GM11168 (cell line): Measurements from ENCODE around the gene USP31.

ENCODE experiments used
- in situ Hi-C: fragments of 300-500 bp; cut with MboI; formaldehyde crosslinking; loops from one replicate; pipeline ENCODE4 v1.12.0; 2022; ENCODE audit warnings: low sequenced_read_pairs; ENCODE audit not compliant: unreplicated experiment

Gene USP31

DNA sequence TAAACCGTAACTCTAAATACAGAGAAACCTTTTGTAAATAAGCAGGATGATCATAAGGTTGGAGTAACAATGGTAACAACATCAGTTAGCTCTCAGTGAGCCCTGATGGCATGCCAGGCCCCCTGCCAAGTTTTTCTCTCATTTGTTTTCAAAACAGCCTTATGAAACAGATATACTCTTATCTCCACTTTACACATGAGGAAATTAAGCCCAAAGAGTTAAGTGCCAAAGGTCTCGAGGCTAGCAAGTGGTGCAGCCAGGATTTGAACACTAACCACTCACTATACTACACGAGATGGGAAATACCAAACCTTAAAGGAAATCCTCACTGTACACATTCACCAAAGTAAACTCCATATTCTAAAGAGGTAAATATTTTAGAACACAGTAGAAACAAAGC lies 15.0 kb downstream of the USP31 start:
- in situ Hi-C loops: no loop called here

DNA sequence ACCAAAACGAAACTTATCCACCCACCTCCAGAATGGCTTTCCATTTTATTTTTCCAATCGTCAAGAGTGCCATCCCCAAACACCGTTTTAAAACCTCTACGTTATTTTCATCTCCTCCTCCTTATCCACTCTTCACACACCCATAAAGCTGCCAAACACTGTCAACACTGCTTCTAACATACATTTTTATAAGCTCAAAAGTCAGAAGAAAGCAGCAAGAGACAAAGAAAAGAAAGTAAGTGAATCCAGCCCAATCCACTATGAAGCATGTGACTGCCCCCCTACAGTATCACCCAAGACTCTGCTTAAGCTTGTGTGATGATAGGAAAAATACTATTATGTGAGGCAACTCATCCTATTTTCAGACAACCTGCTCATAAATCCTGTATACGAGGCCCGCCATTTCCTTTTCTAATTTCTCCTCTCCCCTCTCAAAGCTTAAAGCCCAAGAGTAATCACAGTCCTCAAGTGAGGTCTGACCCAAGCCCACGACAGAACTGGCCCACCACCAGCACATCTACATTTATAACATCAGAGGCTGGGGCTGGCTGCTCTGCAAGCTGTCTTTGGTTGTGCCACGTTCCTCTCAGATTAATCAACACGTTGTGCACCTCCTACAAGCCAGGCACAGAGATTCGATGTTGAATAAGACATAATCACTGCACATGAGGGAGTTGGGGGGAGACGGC lies 16.3 kb downstream of the USP31 start:
- in situ Hi-C loops: no loop called here

GRCh38 chr16:23131931-23132621 lies 17.2 kb downstream of the USP31 start:
- in situ Hi-C loops: no loop called here

GRCh38 chr16:23131436-23131835 lies 17.8 kb downstream of the USP31 start:
- in situ Hi-C loops: no loop called here

GRCh38 chr16:23131036-23131435 lies 18.2 kb downstream of the USP31 start:
- in situ Hi-C loops: no loop called here

GRCh38 chr16:23129686-23130085 lies 19.6 kb downstream of the USP31 start:
- in situ Hi-C loops: no loop called here

- in situ Hi-C loops: no loop called here
Observed at GRCh38 chr16:23128056-23128455, 21.2 kb downstream of the USP31 start.

DNA sequence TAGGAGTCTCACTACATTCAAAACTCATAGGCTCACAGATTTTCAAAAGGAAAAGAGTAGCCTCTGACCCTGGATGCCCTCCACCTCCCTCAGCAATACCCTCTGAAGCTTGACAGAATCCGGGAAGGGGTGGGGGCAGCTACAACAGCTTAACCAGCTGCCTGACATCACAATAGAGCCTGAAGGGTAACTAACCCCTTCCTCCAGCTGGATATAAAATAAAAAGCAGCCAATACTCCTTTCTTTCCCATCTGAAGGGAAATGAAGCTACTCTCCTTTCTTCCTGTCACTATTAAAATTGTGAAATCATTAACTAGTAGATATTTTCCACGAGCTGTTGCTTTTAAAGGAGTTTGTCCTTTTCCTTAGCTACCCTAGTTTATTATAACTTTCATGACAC lies 24.0 kb downstream of the USP31 start:
- in situ Hi-C loops: no loop called here

GRCh38 chr16:23124315-23124714 lies 24.9 kb downstream of the USP31 start:
- in situ Hi-C loops: no loop called here

DNA sequence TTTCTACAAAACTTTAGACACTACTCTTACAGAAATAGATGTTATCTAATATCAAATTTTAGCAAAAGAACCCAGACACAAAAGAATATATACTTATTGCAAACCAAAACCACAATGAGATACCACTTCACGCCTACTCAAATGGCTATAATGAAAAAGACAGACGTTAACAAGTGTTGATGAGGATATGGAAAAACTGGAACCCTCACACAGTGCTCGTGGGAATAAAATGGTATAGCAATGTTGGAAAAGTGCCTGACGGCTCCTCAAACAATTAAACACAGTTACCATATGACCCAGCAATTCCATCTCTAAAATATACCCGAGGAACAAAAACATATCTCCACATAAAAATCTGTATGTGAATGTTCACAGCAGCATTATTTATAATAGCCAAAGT lies 27.1 kb downstream of the USP31 start:
- in situ Hi-C loops: no loop called here

GRCh38 chr16:23121024-23121423 lies 28.2 kb downstream of the USP31 start:
- in situ Hi-C loops: no loop called here

DNA sequence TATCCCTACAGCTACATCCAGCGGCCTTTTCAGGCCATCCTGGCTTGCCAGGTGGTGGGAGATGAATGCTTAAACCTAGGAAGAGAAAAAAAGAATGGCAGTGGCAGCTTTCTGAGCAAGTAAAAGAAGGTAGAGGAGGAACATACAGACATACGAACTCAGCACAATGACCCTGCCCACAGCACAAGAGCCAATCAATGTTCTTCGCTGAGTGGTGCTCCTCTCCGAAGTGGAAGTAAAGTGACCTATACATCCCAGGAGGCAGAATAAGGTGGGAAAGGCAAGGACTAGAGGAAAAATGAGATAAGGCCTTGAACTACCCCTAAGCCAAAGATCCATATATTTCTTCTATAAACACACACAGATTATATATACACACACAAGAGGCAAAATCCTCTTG lies 28.7 kb downstream of the USP31 start:
- in situ Hi-C loops: no loop called here

- in situ Hi-C loops: no loop called here
Observed at GRCh38 chr16:23119570-23119969, 29.7 kb downstream of the USP31 start.

DNA sequence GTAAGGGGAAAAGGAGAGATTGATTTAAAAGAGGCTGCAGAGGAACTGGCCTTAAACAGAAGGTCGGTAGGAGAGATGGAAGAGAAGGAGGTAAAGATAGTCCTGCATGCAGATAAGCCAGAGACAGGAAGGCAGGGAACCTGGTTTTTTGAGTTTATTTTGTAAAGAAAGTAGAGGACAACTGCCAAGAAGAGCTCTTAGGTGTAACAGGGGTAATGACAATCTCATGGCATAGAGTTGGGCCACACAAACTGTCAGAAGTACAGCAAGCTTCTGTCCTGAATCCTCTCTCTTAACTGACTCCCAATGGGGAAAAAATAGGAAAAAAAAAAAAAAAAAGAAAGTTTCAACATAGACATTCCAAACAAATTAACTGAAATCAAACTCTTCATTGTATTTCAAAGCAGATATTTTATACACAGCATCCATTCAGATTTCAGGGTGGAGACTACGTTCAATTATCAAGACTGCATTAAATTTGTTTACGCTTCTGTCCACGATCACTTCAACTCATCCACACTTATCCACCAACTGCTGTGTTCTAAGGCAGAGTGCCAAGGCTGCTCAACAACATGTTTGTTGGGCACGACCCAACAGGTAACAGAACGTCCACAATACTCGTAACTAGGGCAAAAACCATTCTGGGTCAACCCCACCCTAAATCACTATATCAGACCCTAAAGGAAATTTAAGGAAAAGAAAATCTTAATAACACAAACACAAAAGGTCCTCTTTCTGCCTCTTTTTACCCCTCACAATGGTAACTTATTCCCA lies 34.9 kb downstream of the USP31 start:
- in situ Hi-C loops: no loop called here

GRCh38 chr16:23113185-23113584 lies 36.1 kb downstream of the USP31 start:
- in situ Hi-C loops: no loop called here

- in situ Hi-C loops: no loop called here
Observed at GRCh38 chr16:23110257-23110899, 38.9 kb downstream of the USP31 start.

- in situ Hi-C loops: no loop called here
Observed at GRCh38 chr16:23107936-23108335, 41.3 kb downstream of the USP31 start.

DNA sequence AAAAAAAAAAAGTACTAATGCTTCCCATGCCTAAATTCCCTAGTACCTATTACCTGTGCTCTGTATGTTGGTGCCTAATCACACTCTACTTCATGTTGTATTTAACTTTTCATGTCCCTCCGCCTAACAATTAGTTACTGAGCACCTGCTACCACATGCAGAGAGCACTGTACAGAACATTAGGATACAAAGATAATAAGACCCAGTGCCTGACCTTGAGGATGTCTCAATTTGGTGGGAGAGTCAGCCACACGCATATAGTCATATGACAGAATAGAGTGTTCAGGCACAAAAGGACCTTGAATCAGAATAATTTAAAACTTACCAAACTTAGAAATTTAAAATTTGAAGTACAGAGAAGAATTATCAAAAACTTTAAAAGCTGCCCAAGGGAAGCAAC lies 42.1 kb downstream of the USP31 start:
- in situ Hi-C loops: no loop called here

DNA sequence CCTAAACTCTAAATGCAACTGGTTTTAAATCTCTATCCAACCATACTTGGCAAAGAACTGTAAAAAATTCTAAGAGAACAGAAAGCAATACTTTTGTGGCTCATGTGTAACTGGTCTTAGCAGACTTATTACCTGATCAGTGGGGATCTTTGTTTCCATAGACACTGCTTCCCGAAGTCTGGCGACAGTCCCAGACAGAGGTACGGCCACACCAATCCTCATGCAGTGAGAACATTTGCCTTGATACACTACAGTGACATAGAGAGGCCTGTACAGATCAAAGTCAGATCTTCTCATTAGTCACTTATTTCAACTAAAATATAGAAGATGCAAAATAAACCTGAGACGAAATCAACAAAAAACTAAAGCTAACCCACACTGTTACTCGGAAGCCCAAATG lies 43.9 kb downstream of the USP31 start:
- in situ Hi-C loops: no loop called here

DNA sequence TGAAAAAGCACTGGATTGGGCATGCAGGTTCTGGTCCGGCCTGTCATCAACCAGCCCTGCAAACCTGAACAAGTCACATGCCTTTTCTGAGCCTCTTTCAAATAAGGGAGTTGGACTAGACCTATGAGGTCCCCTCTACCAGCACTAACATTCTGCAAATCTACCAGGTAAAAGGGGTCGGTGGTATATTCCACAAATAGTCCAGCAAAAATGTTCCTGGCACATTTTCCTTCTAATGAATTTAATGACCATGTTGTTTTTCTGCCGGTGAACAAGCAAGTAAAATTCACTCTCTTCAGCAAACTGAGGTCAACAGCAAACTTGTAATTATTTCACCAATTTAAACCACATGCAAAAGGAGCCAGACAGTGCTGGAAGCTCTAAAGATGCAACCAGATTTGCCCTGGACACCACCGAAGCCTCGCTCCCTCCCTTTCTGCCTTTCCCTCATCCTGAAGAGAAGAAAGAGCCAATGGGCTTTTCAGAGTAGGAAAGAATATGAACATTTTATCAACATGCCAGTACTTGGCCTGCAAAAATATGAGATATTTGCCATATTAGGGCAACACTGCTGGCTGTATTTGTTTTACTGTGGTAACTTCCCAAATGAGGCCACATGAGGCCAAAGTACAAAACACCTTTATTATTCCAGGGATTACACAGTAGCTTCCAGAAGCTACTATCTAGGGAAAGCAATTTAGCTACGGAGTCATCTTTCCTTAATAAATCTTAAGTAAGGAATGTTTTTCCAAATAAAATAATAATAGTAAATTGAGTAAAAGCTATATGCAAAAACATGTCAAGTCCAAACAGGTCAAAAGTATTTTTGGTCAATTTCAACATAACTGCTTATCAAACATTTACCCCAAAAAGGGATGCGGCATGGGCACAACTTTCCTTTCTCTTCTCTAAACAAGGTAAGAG lies 45.0 kb downstream of the USP31 start:
- in situ Hi-C loops: no loop called here
